Natural killer cell (primary cell): ENCODE data around the gene NECTIN2. TPM values are rescaled to one million over a fixed set of nuclear protein-coding genes. Genes with fewer than 3 reads are reported as not detected.
A peak's percentile ranks its signal among the peaks of the same experiment; 100 is the strongest.

Experiments
- ATAC-seq, 3 donors: fragments of 150-1000 bp in 2 of 3; fragments of 200-7000 bp in 1 of 3; cut with Tn5 transposase; 1 replicate in 1 of 3; 2 replicates in 2 of 3; pipeline ENCODE4 v1.10.0; 2021; ENCODE audit warnings: mild to moderate bottlenecking in 2 of 3, moderate library complexity in 2 of 3
- DNase-seq, 2 donors: peaks; one replicate each; pipeline versions ENCODE4 v3.0.0 to v3.0.0-alpha.2; 2013 to 2021; ENCODE audit warnings: mixed read lengths in 1 of 2
- H3K27ac ChIP-seq: one replicate; pipeline ENCODE4 v1.5.1; 2013; ENCODE audit warnings: mild to moderate bottlenecking, low read length
- H3K27me3 ChIP-seq: one replicate; pipeline ENCODE4 v1.6.1; 2013; ENCODE audit warnings: low read length; ENCODE audit not compliant: control insufficient read depth, insufficient read depth
- H3K36me3 ChIP-seq: one replicate; pipeline ENCODE4 v1.6.1; 2013; ENCODE audit warnings: low read length; ENCODE audit not compliant: control insufficient read depth, insufficient read depth
- H3K4me1 ChIP-seq: one replicate; pipeline ENCODE4 v1.6.1; 2013; ENCODE audit warnings: low read length; ENCODE audit not compliant: control insufficient read depth, insufficient read depth
- H3K4me3 ChIP-seq: one replicate; pipeline ENCODE4 v1.5.1; 2013; ENCODE audit warnings: low read length
- H3K9me3 ChIP-seq: one replicate; pipeline ENCODE4 v1.6.1; 2013; ENCODE audit warnings: low read length; ENCODE audit not compliant: control insufficient read depth, insufficient read depth
- H3K27ac Mint-ChIP-seq, 2 donors: one replicate each; pipeline ENCODE4 v1.8.0; 2022; ENCODE audit warnings: mild to moderate bottlenecking in 2 of 2, mixed read lengths in 2 of 2, moderate library complexity in 1 of 2
- H3K27me3 Mint-ChIP-seq, 2 donors: one replicate each; pipeline ENCODE4 v1.8.0; 2022; ENCODE audit warnings: low read depth in 2 of 2, mixed read lengths in 2 of 2
- H3K36me3 Mint-ChIP-seq: one replicate; pipeline ENCODE4 v1.8.0; 2022; ENCODE audit warnings: mixed read lengths
- H3K4me1 Mint-ChIP-seq, 2 donors: one replicate each; pipeline ENCODE4 v1.8.0; 2022; ENCODE audit warnings: mixed read lengths in 2 of 2
- H3K4me3 Mint-ChIP-seq: one replicate; pipeline ENCODE4 v1.8.0; 2022; ENCODE audit warnings: mild to moderate bottlenecking, moderate library complexity, mixed read lengths
- H3K9me3 Mint-ChIP-seq, 2 donors: one replicate each; pipeline ENCODE4 v1.8.0; 2022; ENCODE audit warnings: mixed read lengths in 2 of 2
- CTCF ChIP-seq: fragments of 200-600 bp; IDR thresholded peaks from one replicate; pipeline ENCODE4 v1.8.0; 2022; ENCODE audit warnings: antibody characterized with exemption
- WGBS: methylation state at CpG from one replicate; pipeline ENCODE4 v1.1.7; 2013; ENCODE audit warnings: missing lambda C conversion rate; ENCODE audit not compliant: insufficient coverage; 5-methylcytosine and 5-hydroxymethylcytosine counted together
- intact Hi-C: fragments of 100-400 bp; cut with micrococcal nuclease; formaldehyde crosslinking; loops from one replicate; pipeline ENCODE4 v1.14.2; 2022
- total RNA-seq, 4 donors: library from RNA; stranded (reverse); fragments of 120-200 nt in 1 of 4; gene quantifications; one replicate each; pipeline versions ENCODE4 v1.2.3 to v1.2.4, GENCODE V29; 2013 to 2022

NECTIN2 gene
- total RNA-seq, 3 donors from 2014 or later (not counting 1 experiment from before 2014, with no cell fraction given), result 1.6 to 10.3 (median 2.7) TPM

GRCh38 chr19:44900328-44901244 is 54.5 kb downstream of the NECTIN2 start:
- no peaks in the 10 kb centered on the region for H3K36me3 Mint-ChIP-seq
- no peak overlapping the region for H3K27ac ChIP-seq

GRCh38 chr19:44903216-44903601 is 57.1 kb downstream of the NECTIN2 start:
- peaks cover 24% of the 10 kb centered on the region for H3K36me3 ChIP-seq
- H3K27ac Mint-ChIP-seq, result no peak overlapping the region
- WGBS, result 81% methylated on average over 9 of the region's 15 CpGs

More at GRCh38 chr19:44900328-44901244, 54.5 kb downstream of the NECTIN2 start:
- Mint-ChIP-seq H3K27me3 (no peaks in the 10 kb centered on the region), H3K9me3 (no peaks in the 10 kb centered on the region), H3K4me1 (no peaks in the 10 kb centered on the region), H3K4me3 (no peak overlapping the region), H3K27ac (no peak overlapping the region)
- intact Hi-C loops, result loop anchor here (2.0 to 5.0 kb wide), 3 partner anchors 158 to 437 kb away; partner anchors contain the start of gene EXOC3L2
- H3K4me3 ChIP-seq, result no peak overlapping the region
- WGBS, result 98% methylated on average over 19 of the region's 19 CpGs
- H3K27me3 ChIP-seq, result peaks cover 3% of the 10 kb centered on the region
- H3K9me3 ChIP-seq, result no peaks in the 10 kb centered on the region
- ATAC-seq, result no peak
- H3K4me1 ChIP-seq, result peaks cover 4% of the 10 kb centered on the region
- TF ChIP-seq CTCF, result no peak
- H3K36me3 ChIP-seq, result peaks cover 40% of the 10 kb centered on the region
- DNase-seq, result no peak

GRCh38 chr19:44903602-44904425 is 57.7 kb downstream of the NECTIN2 start:
- ATAC-seq (peak; percentile 73 to 92 (median 80)), DNase-seq (peak; percentile 79)
- Histone ChIP-seq H3K4me3 (no peak overlapping the region), H3K27me3 (peaks cover 12% of the 10 kb centered on the region), H3K9me3 (no peaks in the 10 kb centered on the region), H3K36me3 (peaks cover 24% of the 10 kb centered on the region), H3K4me1 (peaks cover 4% of the 10 kb centered on the region), H3K27ac (no peak overlapping the region)
- WGBS, result 38% methylated on average over 24 of the region's 24 CpGs
- Mint-ChIP-seq H3K27me3 (peaks cover 18 to 22% of the 10 kb centered on the region in 2 donors), H3K4me1 (peaks cover 6 to 8% of the 10 kb centered on the region in 2 donors), H3K4me3 (no peak overlapping the region), H3K9me3 (no peaks in the 10 kb centered on the region), H3K27ac (no peak overlapping the region), H3K36me3 (no peaks in the 10 kb centered on the region)
- peak; percentile 98 for TF ChIP-seq CTCF
- intact Hi-C loops, result loop anchor here (1.0 to 5.0 kb wide), 3 partner anchors 47 to 433 kb away; partner anchors contain the start of gene EXOC3L2

More at GRCh38 chr19:44903216-44903601, 57.1 kb downstream of the NECTIN2 start:
- ATAC-seq, result peak in 1 of 3 donors; percentile 21
- no peaks in the 10 kb centered on the region for H3K9me3 Mint-ChIP-seq
- Histone ChIP-seq H3K4me3 (no peak overlapping the region), H3K4me1 (peaks cover 4% of the 10 kb centered on the region), H3K9me3 (no peaks in the 10 kb centered on the region), H3K27ac (no peak overlapping the region), H3K27me3 (peaks cover 12% of the 10 kb centered on the region)
- H3K36me3 Mint-ChIP-seq, result no peaks in the 10 kb centered on the region
- no peak for TF ChIP-seq CTCF
- peaks cover 6 to 8% of the 10 kb centered on the region in 2 donors for H3K4me1 Mint-ChIP-seq
- peaks cover 18 to 21% of the 10 kb centered on the region in 2 donors for H3K27me3 Mint-ChIP-seq
- intact Hi-C loops, result loop anchor here (1.0 to 5.0 kb wide), 3 partner anchors 48 to 434 kb away; partner anchors contain the start of gene EXOC3L2
- DNase-seq, result no peak
- H3K4me3 Mint-ChIP-seq, result no peak overlapping the region
